GM12891 (cell line): ENCODE data around the gene NPHP4.

Experiments
- POLR2A ChIP-seq: IDR thresholded peaks from 2 replicates; pipeline ENCODE4 v1.6.1; 2011; ENCODE audit warnings: low read depth, low read length, control low read depth
- POLR2AphosphoS5 ChIP-seq: IDR thresholded peaks from 2 replicates; pipeline ENCODE4 v1.6.1; 2011; ENCODE audit warnings: low read depth, low read length, control low read depth
- TAF1 ChIP-seq: IDR thresholded peaks from 2 replicates; pipeline ENCODE4 v1.6.1; 2011; ENCODE audit warnings: low read depth, low read length, control low read depth

DNA sequence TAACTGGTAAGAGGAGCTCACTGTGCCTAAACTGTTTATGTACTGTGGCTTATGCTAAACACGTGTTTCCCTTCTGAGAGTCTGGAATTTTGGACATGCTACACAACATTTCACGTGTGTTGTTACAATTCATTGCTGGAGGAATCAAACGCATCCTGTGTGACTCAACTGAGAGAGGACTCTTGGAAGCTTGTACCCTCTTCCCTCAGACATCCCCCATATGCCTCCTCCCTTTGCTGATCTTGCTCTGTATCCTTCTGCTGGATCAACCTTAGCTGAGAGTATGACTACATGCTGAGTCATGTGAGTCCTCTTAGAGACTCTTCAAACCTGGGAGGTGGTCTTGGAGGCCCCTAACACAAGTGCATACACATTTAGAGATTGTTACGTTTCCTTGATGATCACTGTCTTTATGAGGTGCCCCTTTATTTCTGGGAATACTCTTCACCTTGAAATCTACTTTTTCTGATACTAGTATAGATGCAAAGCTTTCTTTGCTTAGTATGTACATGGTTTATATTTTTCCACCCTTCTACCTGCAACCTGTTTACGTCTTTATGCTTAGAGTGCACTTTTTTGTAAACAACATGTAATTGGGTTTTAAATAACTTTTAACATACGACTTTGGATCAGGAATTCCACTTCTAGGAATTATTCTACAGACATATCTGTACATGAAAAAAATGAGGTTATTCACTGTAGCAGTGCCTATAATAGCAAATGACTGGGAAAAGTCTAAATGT lies 8.7 kb downstream of the NPHP4 start:
- no peak for TF ChIP-seq POLR2AphosphoS5
- no peak for TF ChIP-seq POLR2A
- no peak for TF ChIP-seq TAF1
